RWPE2 (cell line): ENCODE measurements around the gene ISCU.
A peak's percentile ranks its signal among the peaks of the same experiment; 100 is the strongest.

ENCODE experiments used
- ATAC-seq: fragments of 200-7000 bp; cut with Tn5 transposase; 3 replicates; pipeline ENCODE4 v1.9.1; 2021; ENCODE audit warnings: low read depth
- DNase-seq: peaks from one replicate; pipeline ENCODE4 v3.0.0-alpha.2; 2020; ENCODE audit warnings: low spot score
- H3K27ac ChIP-seq: fragments of 450-650 bp; 2 replicates; pipeline ENCODE4 v1.5.1; 2017; ENCODE audit warnings: mild to moderate bottlenecking; ENCODE audit not compliant: poor library complexity, severe bottlenecking
- H3K27me3 ChIP-seq: fragments of 250-450 bp; sonication (Bioruptor Pico); 2 replicates; pipeline ENCODE4 v1.5.1; 2021; ENCODE audit warnings: mild to moderate bottlenecking, moderate library complexity; ENCODE audit not compliant: insufficient read depth, poor library complexity, severe bottlenecking
- H3K36me3 ChIP-seq: fragments of 250-450 bp; sonication (Bioruptor Pico); 2 replicates; pipeline ENCODE4 v1.5.1; 2020; ENCODE audit warnings: low read depth, mild to moderate bottlenecking, moderate library complexity
- H3K4me1 ChIP-seq: fragments of 250-450 bp; sonication (Bioruptor Pico); 2 replicates; pipeline ENCODE4 v1.5.1; 2021; ENCODE audit warnings: mild to moderate bottlenecking, moderate library complexity; ENCODE audit not compliant: insufficient read depth, poor library complexity, severe bottlenecking
- H3K4me3 ChIP-seq: fragments of 250-450 bp; sonication (Bioruptor Pico); 2 replicates; pipeline ENCODE4 v1.5.1; 2021; ENCODE audit warnings: mild to moderate bottlenecking, moderate library complexity; ENCODE audit not compliant: severe bottlenecking
- H3K9me3 ChIP-seq: fragments of 250-450 bp; sonication (Bioruptor Pico); 2 replicates; pipeline ENCODE4 v1.5.1; 2021; ENCODE audit warnings: mild to moderate bottlenecking, moderate library complexity; ENCODE audit not compliant: severe bottlenecking
- TF ChIP-seq, protein P1 (sequence below): fragments of 450-650 bp; IDR thresholded peaks from one replicate; pipeline ENCODE4 v1.5.1; 2017; ENCODE audit warnings: mild to moderate bottlenecking, moderate library complexity; ENCODE audit not compliant: poor library complexity, severe bottlenecking

ISCU gene

DNA sequence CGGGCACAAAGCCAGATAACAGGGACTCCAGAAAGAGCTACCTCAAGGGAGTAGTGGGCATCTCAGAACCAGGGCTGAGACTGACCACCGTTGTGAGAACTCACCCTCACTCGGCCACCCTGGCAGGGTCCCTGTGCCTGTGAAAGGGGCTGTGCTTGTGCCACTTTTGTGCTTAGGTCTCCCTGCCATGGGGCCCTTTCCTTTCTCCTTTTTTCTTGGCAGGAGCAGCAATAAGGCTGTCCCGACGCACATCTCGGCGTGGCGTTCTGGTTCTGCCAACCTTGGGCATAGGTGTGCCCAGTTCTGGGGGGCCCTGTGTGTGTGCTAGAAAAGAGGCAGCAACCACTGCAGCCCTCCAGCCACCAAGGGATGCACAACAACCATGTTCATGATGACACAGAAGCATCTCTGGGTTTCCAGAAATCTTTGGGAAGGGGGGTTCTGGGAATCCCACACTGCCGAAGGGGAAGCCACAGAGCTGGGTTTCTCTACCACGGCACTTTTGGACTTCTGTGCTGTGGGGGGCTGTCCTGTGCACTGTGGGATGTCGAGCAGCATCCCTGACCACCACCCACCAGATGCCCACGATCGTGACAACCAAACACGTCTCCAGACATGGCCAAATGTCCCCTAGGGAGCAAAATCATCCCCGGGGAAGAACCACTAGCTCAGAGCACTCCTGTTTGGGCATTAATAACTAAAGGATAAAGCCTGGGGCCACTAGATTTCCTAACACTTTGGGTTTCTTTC lies 48.6 kb downstream of the ISCU start:
- TF ChIP-seq, protein P1, sequence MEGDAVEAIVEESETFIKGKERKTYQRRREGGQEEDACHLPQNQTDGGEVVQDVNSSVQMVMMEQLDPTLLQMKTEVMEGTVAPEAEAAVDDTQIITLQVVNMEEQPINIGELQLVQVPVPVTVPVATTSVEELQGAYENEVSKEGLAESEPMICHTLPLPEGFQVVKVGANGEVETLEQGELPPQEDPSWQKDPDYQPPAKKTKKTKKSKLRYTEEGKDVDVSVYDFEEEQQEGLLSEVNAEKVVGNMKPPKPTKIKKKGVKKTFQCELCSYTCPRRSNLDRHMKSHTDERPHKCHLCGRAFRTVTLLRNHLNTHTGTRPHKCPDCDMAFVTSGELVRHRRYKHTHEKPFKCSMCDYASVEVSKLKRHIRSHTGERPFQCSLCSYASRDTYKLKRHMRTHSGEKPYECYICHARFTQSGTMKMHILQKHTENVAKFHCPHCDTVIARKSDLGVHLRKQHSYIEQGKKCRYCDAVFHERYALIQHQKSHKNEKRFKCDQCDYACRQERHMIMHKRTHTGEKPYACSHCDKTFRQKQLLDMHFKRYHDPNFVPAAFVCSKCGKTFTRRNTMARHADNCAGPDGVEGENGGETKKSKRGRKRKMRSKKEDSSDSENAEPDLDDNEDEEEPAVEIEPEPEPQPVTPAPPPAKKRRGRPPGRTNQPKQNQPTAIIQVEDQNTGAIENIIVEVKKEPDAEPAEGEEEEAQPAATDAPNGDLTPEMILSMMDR = no peak
- Histone ChIP-seq H3K9me3 (no peaks in the 10 kb centered on the region), H3K27ac (no peak overlapping the region), H3K36me3 (no peaks in the 10 kb centered on the region), H3K4me1 (no peaks in the 10 kb centered on the region), H3K27me3 (no peaks in the 10 kb centered on the region), H3K4me3 (no peak overlapping the region)
- DNase-seq (no peak), ATAC-seq (no peak)

- Histone ChIP-seq H3K27me3 (no peaks in the 10 kb centered on the region), H3K4me1 (no peaks in the 10 kb centered on the region), H3K4me3 (no peak overlapping the region), H3K27ac (no peak overlapping the region), H3K36me3 (no peaks in the 10 kb centered on the region), H3K9me3 (no peaks in the 10 kb centered on the region)
- ATAC-seq (peak; percentile 84), DNase-seq (no peak)
- TF ChIP-seq, protein P1 = peak; percentile 29
These were observed 49.6 kb downstream of the ISCU start for GRCh38 chr12:108611884-108612415.

- Histone ChIP-seq H3K4me1 (no peaks in the 10 kb centered on the region), H3K4me3 (no peak overlapping the region), H3K27me3 (no peaks in the 10 kb centered on the region), H3K27ac (no peak overlapping the region), H3K36me3 (no peaks in the 10 kb centered on the region), H3K9me3 (no peaks in the 10 kb centered on the region)
- DNase-seq = no peak
- TF ChIP-seq, protein P1 = no peak
- ATAC-seq = 0 out of 3 replicates have a peak, but pooled peaks have one; percentile 17
These were observed 50.4 kb downstream of the ISCU start for GRCh38 chr12:108612788-108613282.

GRCh38 chr12:108613548-108613947 lies 51.2 kb downstream of the ISCU start:
- no peak for DNase-seq
- Histone ChIP-seq H3K9me3 (no peaks in the 10 kb centered on the region), H3K36me3 (no peaks in the 10 kb centered on the region), H3K27me3 (no peaks in the 10 kb centered on the region), H3K27ac (no peak overlapping the region), H3K4me1 (no peaks in the 10 kb centered on the region), H3K4me3 (no peak overlapping the region)
- no peak for ATAC-seq
- TF ChIP-seq, protein P1 = no peak

DNA sequence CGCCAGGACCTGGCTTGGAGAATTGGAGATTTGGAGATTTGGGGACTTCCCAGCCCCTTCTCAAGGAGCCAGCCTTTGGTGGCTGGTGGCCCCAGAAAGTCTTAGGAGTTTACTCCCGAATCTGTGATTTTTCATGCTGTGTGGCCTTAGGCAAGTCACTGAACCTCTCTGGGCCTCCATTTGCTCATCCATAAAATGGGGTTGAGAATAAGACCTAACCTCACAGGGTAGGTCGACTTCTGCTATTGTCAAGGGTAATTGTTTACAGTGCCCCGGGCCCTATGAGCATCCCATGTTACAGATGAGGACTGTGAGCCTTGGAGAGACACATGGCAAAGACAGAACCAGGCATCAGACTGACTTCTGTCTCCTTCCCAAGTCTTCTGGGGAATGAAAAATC lies 51.6 kb downstream of the ISCU start:
- H3K36me3 ChIP-seq = no peaks in the 10 kb centered on the region
- H3K27ac ChIP-seq = no peak overlapping the region
- H3K27me3 ChIP-seq = no peaks in the 10 kb centered on the region
- DNase-seq (no peak), ATAC-seq (no peak)
- no peak overlapping the region for H3K4me3 ChIP-seq
- TF ChIP-seq, protein P1 = no peak
- no peaks in the 10 kb centered on the region for H3K9me3 ChIP-seq
- no peaks in the 10 kb centered on the region for H3K4me1 ChIP-seq
